A549 (cell line): ENCODE results near the gene PLSCR3. TPM values are rescaled to one million over a fixed set of nuclear protein-coding genes. Genes with fewer than 3 reads are reported as not detected.

ENCODE experiments used
- ATAC-seq, 2 experiments: fragments of 200-7000 bp in 1 of 2; fragments of >200 bp in 1 of 2; cut with Nextera tagmentation in 1 of 2; cut with Tn5 transposase in 1 of 2; 3 replicates each; pipeline versions ENCODE4 v1.8.0 to v1.9.1; 2018 to 2020; ENCODE audit warnings: mild to moderate bottlenecking in 1 of 2, moderate library complexity in 1 of 2
- CTCF ChIA-PET: fragments of 300-600 bp; sonication (Branson Sonifier 250); formaldehyde crosslinking; extraction: SDS; loops from one replicate; lab custom pipeline; 2021; ENCODE audit warnings: antibody characterized with exemption, inconsistent platforms; lab: Yijun Ruan, JAX
- POLR2A ChIA-PET: fragments of 350-600 bp; formaldehyde crosslinking; extraction: SDS; loops from one replicate; lab custom pipeline; 2021; ENCODE audit warnings: antibody characterized with exemption, inconsistent platforms; lab: Yijun Ruan, JAX
- DNase-seq, 2 experiments: peaks; one replicate each; pipeline versions ENCODE4 v3.0.0 to v3.0.0-alpha.2; 2011 to 2016; ENCODE audit warnings: low read depth in 1 of 2, low spot score in 1 of 2
- FAIRE-seq: peaks from 2 replicates; lab custom pipeline; 2011; peaks lifted over from hg19 to GRCh38; lab: Jason Lieb, UNC
- H3K27ac ChIP-seq, 2 experiments: fragments of >200 bp; sonication (Bioruptor Twin); formaldehyde crosslinking; 3 replicates each; pipeline ENCODE4 v1.5.1; 2016 to 2017
- H3K4me1 ChIP-seq: fragments of >200 bp; sonication (Bioruptor Twin); formaldehyde crosslinking; 3 replicates; pipeline ENCODE4 v1.6.1; 2016
- H3K4me2 ChIP-seq: fragments of >200 bp; sonication (Bioruptor Twin); formaldehyde crosslinking; 3 replicates; pipeline ENCODE4 v1.6.1; 2016
- H3K4me3 ChIP-seq: fragments of >200 bp; sonication (Bioruptor Twin); formaldehyde crosslinking; 3 replicates; pipeline ENCODE4 v1.5.1; 2016
- H3K9me3 ChIP-seq: fragments of >200 bp; sonication (Bioruptor Twin); formaldehyde crosslinking; 3 replicates; pipeline ENCODE4 v1.6.1; 2016
- BCL3 ChIP-seq: fragments of >200 bp; sonication (Bioruptor Twin); formaldehyde crosslinking; IDR thresholded peaks from 3 replicates; pipeline ENCODE4 v1.6.1; 2016
- BHLHE40 ChIP-seq: IDR thresholded peaks from 2 replicates; pipeline ENCODE4 v1.6.1; 2012; ENCODE audit warnings: low read depth, low read length, inconsistent platforms
- CBX8 ChIP-seq: fragments of 200-600 bp; sonication (generic); IDR thresholded peaks from 2 replicates; pipeline ENCODE4 v1.6.1; 2016
- CEBPB ChIP-seq, 2 experiments: fragments of >200 bp in 1 of 2; sonication (Bioruptor Twin) in 1 of 2; formaldehyde crosslinking in 1 of 2; IDR thresholded peaks; 2 replicates each; pipeline ENCODE4 v1.6.1; 2012 to 2016
- CHD2 ChIP-seq: fragments of 150-350 bp; IDR thresholded peaks from 2 replicates; pipeline ENCODE4 v1.6.1; 2014; ENCODE audit warnings: low read length; ENCODE audit not compliant: partially characterized antibody
- ELK1 ChIP-seq: fragments of 150-350 bp; IDR thresholded peaks from 2 replicates; pipeline ENCODE4 v1.6.1; 2014; ENCODE audit warnings: low read depth, mild to moderate bottlenecking, low read length
- FOSB ChIP-seq: fragments of 250-450 bp; sonication (Bioruptor Pico); IDR thresholded peaks from 2 replicates; pipeline ENCODE4 v1.5.0; 2020; ENCODE audit warnings: mild to moderate bottlenecking, moderate library complexity
- FOXS1 ChIP-seq: fragments of 250-450 bp; sonication (Bioruptor Pico); IDR thresholded peaks from 2 replicates; pipeline ENCODE4 v1.5.0; 2020; ENCODE audit warnings: mild to moderate bottlenecking, moderate library complexity
- GATA3 ChIP-seq: IDR thresholded peaks from 2 replicates; pipeline ENCODE4 v1.6.1; 2012; ENCODE audit warnings: borderline replicate concordance
- HEYL ChIP-seq: fragments of 250-450 bp; sonication (Bioruptor Pico); IDR thresholded peaks from 2 replicates; pipeline ENCODE4 v1.8.0; 2021; ENCODE audit warnings: mild to moderate bottlenecking, moderate library complexity
- HMGXB4 ChIP-seq: fragments of 250-450 bp; sonication (Bioruptor Pico); IDR thresholded peaks from 2 replicates; pipeline ENCODE4 v1.5.0; 2021; ENCODE audit warnings: mild to moderate bottlenecking, moderate library complexity, borderline replicate concordance
- HOXA7 ChIP-seq: fragments of 250-450 bp; sonication (Bioruptor Pico); IDR thresholded peaks from 2 replicates; pipeline ENCODE4 v1.5.0; 2020; ENCODE audit warnings: mild to moderate bottlenecking, moderate library complexity
- JUNB ChIP-seq: fragments of >200 bp; sonication (Bioruptor Twin); formaldehyde crosslinking; IDR thresholded peaks from 2 replicates; pipeline ENCODE4 v1.6.1; 2016
- KDM1A ChIP-seq: fragments of 200-600 bp; sonication (generic); IDR thresholded peaks from 2 replicates; pipeline ENCODE4 v1.6.1; 2016; ENCODE audit warnings: low read depth, mild to moderate bottlenecking
- MAFK ChIP-seq: fragments of 450-650 bp; IDR thresholded peaks from 2 replicates; pipeline ENCODE4 v1.6.1; 2014; ENCODE audit not compliant: partially characterized antibody
- NPAS2 ChIP-seq: fragments of 250-450 bp; sonication (Bioruptor Pico); IDR thresholded peaks from 2 replicates; pipeline ENCODE4 v1.8.0; 2022; ENCODE audit warnings: mild to moderate bottlenecking, moderate library complexity, borderline replicate concordance
- NR3C1 ChIP-seq: fragments of >200 bp; sonication (Bioruptor Twin); formaldehyde crosslinking; IDR thresholded peaks from 3 replicates; pipeline ENCODE4 v1.6.1; 2017
- POLR2A ChIP-seq: IDR thresholded peaks from 2 replicates; pipeline ENCODE4 v1.6.1; 2012; ENCODE audit warnings: mild to moderate bottlenecking, low read length
- POLR2AphosphoS2 ChIP-seq: conservative IDR thresholded peaks from 2 replicates; pipeline ENCODE4 v1.6.1; 2012; ENCODE audit warnings: low read length, improper control_type of control experiment, inconsistent platforms
- REST ChIP-seq: fragments of 200-600 bp; sonication (generic); IDR thresholded peaks from 2 replicates; pipeline ENCODE4 v1.6.1; 2016; ENCODE audit warnings: antibody characterized with exemption, mild to moderate bottlenecking, moderate library complexity
- WGBS: methylation state at CpG from one replicate; pipeline ENCODE4 v1.1.6; 2017; ENCODE audit errors: missing lambda C conversion rate; 5-methylcytosine and 5-hydroxymethylcytosine counted together
- polyA plus RNA-seq, 4 experiments: library from polyadenylated mRNA; depleted of rRNA in 3 of 4; stranded (reverse); fragments of >200 nt; fragmentation: RNase III in 1 of 4; extraction: RNeasy Plus Mini Kit Qiagen cat#74134 plus additional on column Dnase treatment in 1 of 4; gene quantifications; 2 replicates in 3 of 4; 3 replicates in 1 of 4; pipeline ENCODE4 v1.2.3, GENCODE V29; 2011 to 2017

Gene PLSCR3
- polyA plus RNA-seq, 2 of the 4 experiments (the other 2 are of a cell fraction): 11.0 to 29.6 TPM

- no peak for TF ChIP-seq JUNB
- TF ChIP-seq POLR2A: no peak
- no peak for TF ChIP-seq FOXS1 (CRISPR knock-in tag)
- no peak for TF ChIP-seq CEBPB (IDR thresholded peaks at IDR 0.05)
- TF ChIP-seq MAFK: no peak
- TF ChIP-seq KDM1A: no peak
- TF ChIP-seq HEYL (CRISPR knock-in tag): no peak
- no peak for TF ChIP-seq BCL3
- TF ChIP-seq FOSB (CRISPR knock-in tag): no peak
- ChIA-PET CTCF (interaction anchor here (0.8 to 30.1 kb wide), 7 partner anchors 2 to 117 kb away, joined by 3 to 342 read pairs (median 24); partner anchors contain the start of genes CHRNB1, FGF11, KCTD11 and SENP3), POLR2A (interaction anchor here (0.6 to 2.7 kb wide), 6 partner anchors 9 to 83 kb away, joined by 3 to 8 read pairs (median 4); partner anchors contain the start of genes PLSCR3, POLR2A, TMEM102 and TMEM256)
- Histone ChIP-seq H3K9me3 (no peaks in the 10 kb centered on the region), H3K4me3 (no peak overlapping the region), H3K4me2 (no peak overlapping the region), H3K27ac (no peak overlapping the region), H3K4me1 (peaks cover 31% of the 10 kb centered on the region)
- no peak for FAIRE-seq
- no peak for DNase-seq
- WGBS: 70% methylated on average over 7 of the region's 7 CpGs
- no peak for ATAC-seq
Observed at GRCh38 chr17:7443499-7444485, 49.5 kb upstream of the PLSCR3 start.

- Histone ChIP-seq H3K4me1 (peaks cover 36% of the 10 kb centered on the region), H3K9me3 (no peaks in the 10 kb centered on the region), H3K27ac (no peak overlapping the region), H3K4me3 (no peak overlapping the region), H3K4me2 (no peak overlapping the region)
- ChIA-PET CTCF (interaction anchor here (1.1 to 17.0 kb wide), 10 partner anchors 11 to 245 kb away, joined by 3 to 342 read pairs (median 6); partner anchors contain the start of genes CHRNB1, KCTD11, TMEM256 and TMEM95), POLR2A (interaction anchor here (1.1 to 1.4 kb wide), 2 partner anchors 37 to 38 kb away, joined by 3 to 4 read pairs; partner anchors contain the start of genes TMEM256 and ZBTB4)
- ATAC-seq (no peak), FAIRE-seq (no peak), DNase-seq (no peak)
- TF ChIP-seq NPAS2 (CRISPR knock-in tag) (no peak), CHD2 (no peak), BHLHE40 (no peak), CEBPB (IDR thresholded peaks at IDR 0.05) (no peak), HOXA7 (CRISPR knock-in tag) (no peak), HMGXB4 (CRISPR knock-in tag) (no peak), POLR2AphosphoS2 (no peak), CBX8 (no peak)
- 80% methylated on average over 2 of the region's 2 CpGs for WGBS
Observed at GRCh38 chr17:7442142-7442541, 47.8 kb upstream of the PLSCR3 start.

GRCh38 chr17:7441266-7441665 lies 46.9 kb upstream of the PLSCR3 start:
- WGBS: 87% methylated on average over 7 of the region's 7 CpGs
- H3K4me2 ChIP-seq: no peak overlapping the region
- DNase-seq (no peak), ATAC-seq (no peak), FAIRE-seq (no peak)
- ChIA-PET CTCF (interaction anchor here (0.7 to 17.0 kb wide), 13 partner anchors 10 to 246 kb away, joined by 3 to 342 read pairs (median 5); partner anchors contain the start of genes CHRNB1, KCTD11, SLC35G6 and TMEM256), POLR2A (interaction anchor here (1.0 to 1.4 kb wide), 4 partner anchors 37 to 45 kb away, joined by 3 to 6 read pairs (median 4); partner anchors contain the start of genes TMEM256 and ZBTB4)
- H3K9me3 ChIP-seq: no peaks in the 10 kb centered on the region
- H3K4me3 ChIP-seq: no peak overlapping the region
- TF ChIP-seq REST: no peak
- no peak for TF ChIP-seq FOSB (CRISPR knock-in tag)
- TF ChIP-seq MAFK: no peak
- no peak for TF ChIP-seq JUNB
- no peak for TF ChIP-seq HEYL (CRISPR knock-in tag)
- TF ChIP-seq NR3C1: no peak
- TF ChIP-seq GATA3: no peak
- TF ChIP-seq POLR2AphosphoS2: no peak
- no peak for TF ChIP-seq ELK1
- peaks cover 41% of the 10 kb centered on the region for H3K4me1 ChIP-seq
- no peak overlapping the region for H3K27ac ChIP-seq
